GM12873 (cell line): ENCODE measurements around the gene SYNE2.

ENCODE experiments used
- CTCF ChIP-seq: IDR thresholded peaks from 2 replicates; pipeline ENCODE4 v1.5.1; 2012; ENCODE audit warnings: low read depth, mild to moderate bottlenecking, moderate library complexity, low read length, control low read depth; ENCODE audit not compliant: insufficient read depth; ENCODE audit errors: missing control alignments

The SYNE2 gene

GRCh38 chr14:63852817-63853731 is at the start of gene SYNE2:
Gene SYNE2, plus strand, starts transcription at chr14:63853004. Its CDS starts 56,145 bp downstream, at chr14:63909149.
- TF ChIP-seq CTCF, result peak; percentile 19

- no peak for TF ChIP-seq CTCF
These were observed 19.1 kb upstream of the SYNE2 start for GRCh38 chr14:63833728-63834127.

- TF ChIP-seq CTCF, result peak; percentile 27
These were observed 11.8 kb upstream of the SYNE2 start for GRCh38 chr14:63840981-63841380.

- no peak for TF ChIP-seq CTCF
These were observed 9.0 kb upstream of the SYNE2 start for GRCh38 chr14:63843796-63844195.

GRCh38 chr14:63848890-63849289 is 3.9 kb upstream of the SYNE2 start:
- TF ChIP-seq CTCF, result no peak

GRCh38 chr14:63852271-63852816 is 460 bp upstream of the SYNE2 start:
- TF ChIP-seq CTCF, result no peak

- no peak for TF ChIP-seq CTCF
These were observed 1.1 kb downstream of the SYNE2 start for GRCh38 chr14:63853831-63854293.
